HG03457 (cell line): Measurements from ENCODE around the gene IL23A.
"Not testable (repeated sequence)": the region's sequence is repeated elsewhere in the genome, so short reads cannot be mapped to it uniquely, and the experiment has no call there.

Source experiments
- ATAC-seq: cut with Tn5 transposase; IDR thresholded peaks from one replicate; pipeline ENCODE4 v1.9.1; 2021; ENCODE audit warnings: moderate number of reproducible peaks; ENCODE audit not compliant: unreplicated experiment

The IL23A gene

GRCh38 chr12:56338308-56339157, at the start of gene IL23A:
Gene IL23A (plus strand): TSS chr12:56338884. CDS start chr12:56339045, 161 bp downstream.
- no peak for ATAC-seq

GRCh38 chr12:56293795-56294194, 44.9 kb upstream of the IL23A start:
- ATAC-seq: no peak

GRCh38 chr12:56296295-56296694, 42.4 kb upstream of the IL23A start:
- ATAC-seq: no peak

GRCh38 chr12:56297400-56297799, 41.3 kb upstream of the IL23A start:
- no peak for ATAC-seq

GRCh38 chr12:56298828-56299227, 39.9 kb upstream of the IL23A start:
- no peak for ATAC-seq

- ATAC-seq: peak; percentile 4
Observed at GRCh38 chr12:56299308-56299852, 39.3 kb upstream of the IL23A start.

GRCh38 chr12:56299853-56300643, 38.6 kb upstream of the IL23A start, which contains the start of gene CS:
Gene CS (minus strand): TSS chr12:56300330. CDS start chr12:56300201, 129 bp downstream.
- peak; percentile 89 for ATAC-seq

GRCh38 chr12:56300644-56301464, 37.8 kb upstream of the IL23A start:
- peak; percentile 0 for ATAC-seq

- no peak for ATAC-seq
Observed at GRCh38 chr12:56304276-56304675, 34.4 kb upstream of the IL23A start.

- ATAC-seq: no peak
Observed at GRCh38 chr12:56304872-56305590, 33.7 kb upstream of the IL23A start.

GRCh38 chr12:56307221-56307965, 31.3 kb upstream of the IL23A start:
- no peak for ATAC-seq

- no peak for ATAC-seq
Observed at GRCh38 chr12:56308714-56309113, 30.0 kb upstream of the IL23A start.

- ATAC-seq: no peak
Observed at GRCh38 chr12:56311003-56311402, 27.7 kb upstream of the IL23A start.

GRCh38 chr12:56315249-56315621, 23.4 kb upstream of the IL23A start:
- ATAC-seq: no peak

- peak; percentile 82 for ATAC-seq
Observed at GRCh38 chr12:56315622-56316473, 22.8 kb upstream of the IL23A start, which contains the start of gene CNPY2. Gene CNPY2 (minus strand): TSS chr12:56315988. CDS start chr12:56315217, 771 bp downstream.

GRCh38 chr12:56317675-56318074, 21.0 kb upstream of the IL23A start:
- no peak for ATAC-seq

GRCh38 chr12:56321027-56321426, 17.7 kb upstream of the IL23A start:
- ATAC-seq: no peak

GRCh38 chr12:56321610-56322009, 17.1 kb upstream of the IL23A start:
- ATAC-seq: not testable (repeated sequence)
